CD14-positive monocyte (primary cell): ENCODE results near the gene ABI3. TPM values are rescaled to one million over a fixed set of nuclear protein-coding genes. Genes with fewer than 3 reads are reported as not detected.

Experiments
- DNase-seq, 3 donors: peaks; one replicate each; pipeline ENCODE4 v3.0.0-alpha.2; 2011 to 2022
- H2AFZ ChIP-seq: 2 replicates; pipeline ENCODE4 v1.6.0; 2012; ENCODE audit warnings: mild to moderate bottlenecking, low read depth, low read length, inconsistent platforms; ENCODE audit not compliant: insufficient read depth, poor library complexity, severe bottlenecking
- H3K27ac ChIP-seq, 2 donors: 1 replicate in 1 of 2; 2 replicates in 1 of 2; pipeline ENCODE4 v1.5.1; 2012 to 2013; ENCODE audit warnings: low read length in 2 of 2, control low read depth in 1 of 2, inconsistent platforms in 1 of 2, low read depth in 1 of 2, mild to moderate bottlenecking in 1 of 2
- H3K27me3 ChIP-seq, 2 donors: one replicate each; pipeline versions ENCODE4 v1.6.0 to v1.6.1; 2011 to 2013; ENCODE audit warnings: low read length in 2 of 2; ENCODE audit not compliant: control insufficient read depth in 2 of 2, insufficient read depth in 2 of 2
- H3K36me3 ChIP-seq, 2 donors: replicated peaks in 1 of 2; 1 replicate in 1 of 2; 2 replicates in 1 of 2; pipeline versions ENCODE4 v1.5.1 to v1.6.1; 2012 to 2013; ENCODE audit warnings: low read length in 2 of 2, control low read depth in 1 of 2, inconsistent platforms in 1 of 2, mild to moderate bottlenecking in 1 of 2; ENCODE audit not compliant: insufficient read depth in 2 of 2, control insufficient read depth in 1 of 2
- H3K4me1 ChIP-seq, 2 donors: 1 replicate in 1 of 2; 2 replicates in 1 of 2; pipeline versions ENCODE4 v1.5.1 to v1.6.1; 2012 to 2013; ENCODE audit warnings: low read length in 2 of 2, control low read depth in 1 of 2, inconsistent platforms in 1 of 2, mild to moderate bottlenecking in 1 of 2, moderate library complexity in 1 of 2; ENCODE audit not compliant: insufficient read depth in 2 of 2, control insufficient read depth in 1 of 2
- H3K4me2 ChIP-seq: replicated peaks from 2 replicates; pipeline ENCODE3; 2012; ENCODE audit warnings: low read length, moderate library complexity, mild to moderate bottlenecking; ENCODE audit not compliant: poor library complexity, severe bottlenecking; ENCODE audit errors: extremely low read depth
- H3K4me3 ChIP-seq, 3 experiments: fragments of 200-600 bp in 1 of 3; sonication (generic) in 1 of 3; replicated peaks in 1 of 3; 1 replicate in 2 of 3; 2 replicates in 1 of 3; pipeline ENCODE4 v1.5.1; 2011 to 2013; ENCODE audit warnings: low read length in 3 of 3, mild to moderate bottlenecking in 3 of 3, control low read depth in 2 of 3, low read depth in 2 of 3, inconsistent platforms in 1 of 3, moderate library complexity in 1 of 3
- H3K79me2 ChIP-seq: 2 replicates; pipeline ENCODE4 v1.6.0; 2012; ENCODE audit warnings: mild to moderate bottlenecking, control low read depth, inconsistent platforms, low read length, moderate library complexity; ENCODE audit not compliant: insufficient read depth
- H3K9ac ChIP-seq: 2 replicates; pipeline ENCODE4 v1.6.0; 2017; ENCODE audit warnings: low read length, mild to moderate bottlenecking; ENCODE audit not compliant: insufficient read depth, poor library complexity, severe bottlenecking
- H3K9me3 ChIP-seq, 2 donors: replicated peaks in 1 of 2; 1 replicate in 1 of 2; 2 replicates in 1 of 2; pipeline versions ENCODE4 v1.5.1 to v1.6.1; 2012 to 2013; ENCODE audit warnings: low read length in 2 of 2, control low read depth in 1 of 2; ENCODE audit not compliant: control insufficient read depth in 1 of 2, insufficient read depth in 1 of 2
- H4K20me1 ChIP-seq: 2 replicates; pipeline ENCODE4 v1.6.0; 2012; ENCODE audit warnings: mild to moderate bottlenecking, low read length, control low read depth, moderate library complexity; ENCODE audit not compliant: insufficient read depth
- H3K27ac Mint-ChIP-seq, 7 donors: one replicate each; pipeline ENCODE4 v1.8.0; 2020; ENCODE audit warnings: mild to moderate bottlenecking in 7 of 7, mixed read lengths in 7 of 7, moderate library complexity in 6 of 7, inconsistent platforms in 2 of 7
- H3K27me3 Mint-ChIP-seq, 3 donors: one replicate each; pipeline ENCODE4 v1.8.0; 2021 to 2022; ENCODE audit warnings: low read depth in 3 of 3, mild to moderate bottlenecking in 3 of 3, mixed read lengths in 3 of 3, moderate library complexity in 3 of 3, inconsistent platforms in 1 of 3
- H3K36me3 Mint-ChIP-seq, 2 donors: one replicate each; pipeline ENCODE4 v1.8.0; 2020; ENCODE audit warnings: mixed read lengths in 2 of 2, inconsistent platforms in 1 of 2, mild to moderate bottlenecking in 1 of 2
- H3K4me1 Mint-ChIP-seq: one replicate; pipeline ENCODE4 v1.8.0; 2020; ENCODE audit warnings: mild to moderate bottlenecking, mixed read lengths
- H3K4me3 Mint-ChIP-seq, 2 donors: one replicate each; pipeline ENCODE4 v1.8.0; 2020; ENCODE audit warnings: mild to moderate bottlenecking in 2 of 2, mixed read lengths in 2 of 2, moderate library complexity in 1 of 2
- H3K9me3 Mint-ChIP-seq, 7 donors: one replicate each; pipeline ENCODE4 v1.8.0; 2020 to 2022; ENCODE audit warnings: mixed read lengths in 7 of 7, mild to moderate bottlenecking in 6 of 7, moderate library complexity in 6 of 7, inconsistent platforms in 2 of 7
- CTCF ChIP-seq: fragments of 200-600 bp; IDR thresholded peaks from one replicate; pipeline ENCODE4 v1.8.0; 2022; ENCODE audit warnings: antibody characterized with exemption, mild to moderate bottlenecking
- WGBS: methylation state at CpG from one replicate; pipeline ENCODE4 v1.1.5; 2013; ENCODE audit warnings: missing lambda C conversion rate; ENCODE audit not compliant: insufficient coverage; 5-methylcytosine and 5-hydroxymethylcytosine counted together
- intact Hi-C, 2 donors: fragments of 100-400 bp; cut with micrococcal nuclease; formaldehyde crosslinking; loops; one replicate each; pipeline versions ENCODE4 v1.15.0 to v1.15.1; 2023
- polyA plus RNA-seq, 3 donors: library from polyadenylated mRNA; depleted of rRNA in 1 of 3; unstranded in 2 of 3; stranded (reverse) in 1 of 3; fragments of 300-500 nt in 2 of 3; fragments of >200 nt in 1 of 3; fragmentation: Illumina TruSeq in 2 of 3; gene quantifications; 1 replicate in 2 of 3; 2 replicates in 1 of 3; pipeline ENCODE4 v1.2.3, GENCODE V29; 2012 to 2021

Gene ABI3
- polyA plus RNA-seq, 3 donors = 43.2 to 90.6 (median 73.2) TPM

GRCh38 chr17:49214676-49215360 is 4.3 kb downstream of the ABI3 start:
- H3K4me1 ChIP-seq = peaks cover 97 to 100% of the 10 kb centered on the region in 2 donors
- 88% methylated on average over 7 of the region's 12 CpGs for WGBS
- peak overlapping the region; percentile 67 to 84 for H3K4me3 Mint-ChIP-seq
- peak overlapping the region in 1 of 3 experiments; percentile 72 for H3K4me3 ChIP-seq
- H3K9ac ChIP-seq = no peak overlapping the region
- no peak for DNase-seq
- peak overlapping the region in 6 of 7 donors; percentile 70 to 99 (median 87) for H3K27ac Mint-ChIP-seq
- H3K27me3 ChIP-seq = no peaks in the 10 kb centered on the region
- H3K9me3 Mint-ChIP-seq = peaks cover 0 to 2% (median 0%) of the 10 kb centered on the region in 7 donors
- intact Hi-C loops = no loop called here
- H3K9me3 ChIP-seq = no peaks in the 10 kb centered on the region
- peaks cover 17% of the 10 kb centered on the region for H4K20me1 ChIP-seq
- peaks cover 24 to 36% of the 10 kb centered on the region in 2 donors for H3K36me3 Mint-ChIP-seq
- H3K27me3 Mint-ChIP-seq = peaks cover 0 to 3% (median 2%) of the 10 kb centered on the region in 3 donors
- H3K4me2 ChIP-seq = peak overlapping the region; percentile 67
- no peak overlapping the region for H2AFZ ChIP-seq
- H3K36me3 ChIP-seq = no peaks in the 10 kb centered on the region
- H3K79me2 ChIP-seq = peaks cover 43% of the 10 kb centered on the region
- H3K4me1 Mint-ChIP-seq = peaks cover 93% of the 10 kb centered on the region
- H3K27ac ChIP-seq = peak overlapping the region; percentile 97 to 99
- no peak for TF ChIP-seq CTCF

DNA sequence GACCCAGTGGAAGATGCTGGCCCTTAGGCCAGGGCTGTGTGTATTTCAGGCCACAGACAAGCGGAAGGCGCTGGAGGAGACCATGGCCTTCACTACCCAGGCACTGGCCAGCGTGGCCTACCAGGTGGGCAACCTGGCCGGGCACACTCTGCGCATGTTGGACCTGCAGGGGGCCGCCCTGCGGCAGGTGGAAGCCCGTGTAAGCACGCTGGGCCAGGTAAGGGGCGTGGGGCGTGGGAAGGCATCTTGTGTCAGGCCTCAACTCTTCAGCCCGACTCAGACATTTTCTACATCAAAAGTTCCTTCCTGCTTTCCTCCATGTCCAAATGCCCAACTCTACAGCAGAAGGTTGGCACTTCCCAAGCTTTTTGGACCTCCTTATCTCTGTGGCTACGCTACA is 6.0 kb downstream of the ABI3 start:
- Histone ChIP-seq H4K20me1 (peaks cover 17% of the 10 kb centered on the region), H3K4me1 (peaks cover 87 to 91% of the 10 kb centered on the region in 2 donors), H2AFZ (no peak overlapping the region), H3K36me3 (peaks cover 3 to 6% of the 10 kb centered on the region in 2 donors), H3K27ac (peak overlapping the region; percentile 97 to 99), H3K4me3 (peak overlapping the region in 1 of 3 experiments; percentile 72), H3K27me3 (no peaks in the 10 kb centered on the region), H3K4me2 (peak overlapping the region; percentile 67), H3K79me2 (peaks cover 32% of the 10 kb centered on the region), H3K9ac (peak overlapping the region; percentile 33), H3K9me3 (no peaks in the 10 kb centered on the region)
- peaks cover 83% of the 10 kb centered on the region for H3K4me1 Mint-ChIP-seq
- peak overlapping the region; percentile 52 to 79 for H3K4me3 Mint-ChIP-seq
- intact Hi-C loops = no loop called here
- WGBS = 77% methylated on average over 9 of the region's 13 CpGs
- peak overlapping the region; percentile 95 to 100 (median 99) for H3K27ac Mint-ChIP-seq
- no peak for DNase-seq
- peaks cover 0 to 2% (median 0%) of the 10 kb centered on the region in 7 donors for H3K9me3 Mint-ChIP-seq
- H3K36me3 Mint-ChIP-seq = peaks cover 23 to 43% of the 10 kb centered on the region in 2 donors
- no peak for TF ChIP-seq CTCF
- peaks cover 0 to 3% (median 2%) of the 10 kb centered on the region in 3 donors for H3K27me3 Mint-ChIP-seq
